Ureter (tissue), 1 donor: ENCODE measurements around the gene PGA3. TPM values are rescaled to one million over a fixed set of nuclear protein-coding genes. Genes with fewer than 3 reads are reported as not detected.
"Not testable (repeated sequence)": the region's sequence is repeated elsewhere in the genome, so short reads cannot be mapped to it uniquely, and the experiment has no call there.

ENCODE experiments used
- DNase-seq: peaks from one replicate; pipeline ENCODE4 v3.0.0-alpha.2; 2020; ENCODE audit warnings: low spot score
- total RNA-seq: library from RNA; stranded (reverse); gene quantifications from one replicate; pipeline ENCODE4 v1.2.4, GENCODE V29; 2023
- donor health status: DM: yes; HTN: yes; CAD: no.

PGA3 gene
- total RNA-seq, 1 donor from 2014 or later, result not detected

- no peak for DNase-seq
Measured at GRCh38 chr11:61171907-61172306, 31.4 kb upstream of the PGA3 start.

GRCh38 chr11:61172356-61172755, 31.0 kb upstream of the PGA3 start:
- no peak for DNase-seq

DNA sequence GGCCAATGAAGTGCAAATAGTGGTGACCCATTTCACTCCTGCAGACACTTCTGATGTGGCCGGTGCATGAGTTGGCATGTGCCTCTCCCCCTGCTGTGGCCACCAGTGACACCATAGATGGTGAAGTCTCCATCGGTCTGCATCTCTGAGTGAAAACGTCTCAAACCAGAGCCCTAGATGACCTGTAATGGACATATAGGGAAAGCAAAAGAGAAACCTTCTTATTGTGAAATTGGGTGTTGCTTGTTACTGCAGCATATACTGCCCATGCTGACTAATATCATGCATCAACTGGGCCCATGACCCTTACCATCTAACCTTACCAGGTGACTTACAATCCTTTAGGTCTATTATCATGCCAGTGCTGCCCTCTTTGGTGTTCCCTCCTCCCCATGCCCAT, 30.4 kb upstream of the PGA3 start:
- DNase-seq, result no peak

DNA sequence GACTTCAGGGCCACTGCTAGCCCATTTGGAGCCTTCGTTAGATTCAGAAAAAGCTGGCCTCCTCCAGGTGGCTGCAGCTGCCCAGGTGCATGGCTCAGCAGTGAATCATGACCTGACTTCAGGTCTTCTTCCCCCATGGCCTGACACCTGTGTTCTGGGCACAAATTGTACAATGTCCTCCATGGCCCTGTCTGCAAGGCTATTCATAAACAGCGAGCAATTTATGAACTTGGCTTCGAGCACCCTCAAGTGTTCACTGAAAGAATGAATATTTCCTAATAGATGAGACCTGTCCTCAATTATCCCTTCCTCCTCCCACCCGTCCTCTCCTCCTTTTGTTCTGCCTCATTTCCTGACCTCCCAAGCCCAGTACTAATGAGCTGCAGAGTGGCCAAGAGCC, 29.9 kb upstream of the PGA3 start:
- no peak for DNase-seq

GRCh38 chr11:61174273-61174672, 29.0 kb upstream of the PGA3 start:
- no peak for DNase-seq

- DNase-seq, result no peak
Measured at GRCh38 chr11:61174949-61175348, 28.4 kb upstream of the PGA3 start.

GRCh38 chr11:61176446-61176845, 26.9 kb upstream of the PGA3 start:
- DNase-seq, result no peak

- DNase-seq, result not testable (repeated sequence)
Measured at GRCh38 chr11:61180205-61180604, 23.1 kb upstream of the PGA3 start.

GRCh38 chr11:61181489-61181888, 21.8 kb upstream of the PGA3 start:
- DNase-seq, result no peak

DNA sequence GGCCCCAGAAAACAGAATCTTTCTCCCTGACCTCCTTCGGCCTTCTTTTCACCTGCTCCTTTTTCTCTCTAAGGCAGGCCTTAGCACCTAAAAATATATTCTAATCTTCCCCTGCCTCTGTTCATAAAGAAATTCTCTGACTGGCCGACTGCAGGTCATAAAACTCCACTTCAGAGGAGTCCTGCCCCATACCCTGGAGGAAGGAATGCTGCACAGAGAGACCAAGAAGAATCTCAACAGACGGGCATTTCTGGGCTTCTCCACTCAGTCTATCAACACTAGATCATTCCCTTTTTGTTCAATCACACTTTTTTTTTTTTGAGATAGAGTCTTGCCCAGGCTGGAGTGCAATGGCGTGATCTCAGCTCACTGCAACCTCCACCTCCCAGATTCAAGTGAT, 19.7 kb upstream of the PGA3 start:
- no peak for DNase-seq

GRCh38 chr11:61186504-61186903, 16.8 kb upstream of the PGA3 start:
- no peak for DNase-seq

DNA sequence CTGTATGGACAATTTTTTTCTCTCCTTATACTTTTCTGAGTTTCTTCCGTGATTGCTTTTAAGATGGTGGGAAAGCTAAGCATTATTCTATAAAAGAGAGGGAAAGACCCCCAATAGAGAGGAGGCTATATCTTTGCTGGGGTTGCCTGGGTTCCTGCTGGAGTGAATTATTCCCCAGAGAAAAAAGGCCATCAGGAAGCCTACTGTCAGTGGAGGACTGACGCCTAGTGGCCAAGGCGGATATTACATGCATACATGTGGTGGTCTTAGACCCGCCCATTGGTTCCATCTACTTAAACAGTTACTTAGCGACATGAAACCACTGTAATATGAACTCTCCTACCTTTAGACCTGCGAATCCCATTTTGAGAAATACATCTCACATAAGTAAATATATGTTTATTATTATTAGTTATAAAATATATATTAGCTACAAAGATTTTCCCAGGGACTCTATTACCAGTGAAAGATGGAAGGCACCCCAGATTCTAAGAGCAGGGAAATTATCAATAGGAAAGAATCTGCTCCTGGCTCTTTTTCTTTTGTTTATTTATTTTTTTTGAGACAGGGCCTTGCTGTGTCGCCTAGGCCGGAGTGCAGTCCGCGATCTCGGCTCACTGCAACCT, 15.7 kb upstream of the PGA3 start:
- peak; percentile 68 for DNase-seq

DNA sequence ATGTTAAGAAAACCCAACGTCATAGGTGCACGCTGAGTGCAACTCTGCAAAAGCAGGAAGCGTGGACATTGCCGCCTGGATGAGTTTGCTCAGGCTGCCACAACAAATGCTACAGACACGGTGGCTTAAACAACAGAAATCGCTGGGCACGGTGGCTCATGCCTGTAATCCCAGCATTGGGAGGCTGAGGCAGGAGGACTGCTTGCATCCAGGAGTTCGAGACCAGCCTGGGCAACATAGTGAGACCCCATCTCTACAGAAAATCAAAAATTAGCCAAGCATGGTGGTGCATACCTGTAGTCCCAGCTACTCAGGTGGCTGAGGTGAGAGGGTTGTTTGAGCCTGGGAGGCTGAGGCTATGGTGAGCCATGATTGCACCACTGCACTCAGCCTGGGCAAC, 13.4 kb upstream of the PGA3 start:
- no peak for DNase-seq

DNA sequence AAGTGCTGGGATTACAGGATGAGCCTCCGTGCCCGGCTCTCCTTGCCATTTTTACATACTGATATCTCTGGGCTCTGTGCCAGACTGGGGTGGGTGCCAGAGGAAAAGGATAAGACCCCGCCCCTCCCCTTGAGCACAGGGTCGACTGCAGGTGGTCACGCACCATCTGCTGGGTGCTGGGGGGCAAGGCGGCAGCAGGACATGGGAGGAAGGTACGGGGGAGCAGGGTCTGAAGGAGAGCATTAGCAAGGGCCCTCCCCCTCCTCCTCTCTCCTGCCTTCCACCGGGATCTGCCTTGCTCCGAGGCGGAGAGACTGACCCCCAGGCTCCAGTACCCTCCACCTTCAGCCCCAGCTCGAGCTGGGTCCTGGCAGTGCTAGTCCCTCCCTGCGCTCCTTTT, 9.7 kb upstream of the PGA3 start:
- DNase-seq, result no peak

DNA sequence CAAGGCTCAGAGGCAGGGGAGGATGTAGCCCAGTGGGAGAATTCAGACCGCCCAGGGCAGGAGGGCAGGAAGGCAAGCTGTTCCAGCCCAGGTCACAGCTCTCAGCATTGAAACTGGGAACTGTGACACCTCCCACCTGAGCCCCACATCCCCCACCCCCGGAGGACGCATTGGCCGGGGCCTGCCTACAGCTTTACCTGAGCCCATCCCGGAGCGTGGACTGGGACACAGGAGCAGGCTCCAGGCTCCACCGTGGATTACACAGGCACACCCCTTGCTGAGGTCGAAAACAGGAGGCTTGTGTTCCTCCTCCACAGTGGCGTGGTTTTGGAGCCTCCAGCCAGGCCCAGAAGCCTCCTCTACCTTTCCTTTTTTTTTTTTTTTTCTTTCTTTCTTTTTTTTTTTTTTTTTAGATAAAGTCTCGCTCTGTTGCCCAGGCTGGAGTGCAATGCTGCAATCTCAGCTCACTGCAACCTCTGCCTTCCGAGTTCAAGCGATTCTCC, 9.1 kb upstream of the PGA3 start:
- no peak for DNase-seq

DNA sequence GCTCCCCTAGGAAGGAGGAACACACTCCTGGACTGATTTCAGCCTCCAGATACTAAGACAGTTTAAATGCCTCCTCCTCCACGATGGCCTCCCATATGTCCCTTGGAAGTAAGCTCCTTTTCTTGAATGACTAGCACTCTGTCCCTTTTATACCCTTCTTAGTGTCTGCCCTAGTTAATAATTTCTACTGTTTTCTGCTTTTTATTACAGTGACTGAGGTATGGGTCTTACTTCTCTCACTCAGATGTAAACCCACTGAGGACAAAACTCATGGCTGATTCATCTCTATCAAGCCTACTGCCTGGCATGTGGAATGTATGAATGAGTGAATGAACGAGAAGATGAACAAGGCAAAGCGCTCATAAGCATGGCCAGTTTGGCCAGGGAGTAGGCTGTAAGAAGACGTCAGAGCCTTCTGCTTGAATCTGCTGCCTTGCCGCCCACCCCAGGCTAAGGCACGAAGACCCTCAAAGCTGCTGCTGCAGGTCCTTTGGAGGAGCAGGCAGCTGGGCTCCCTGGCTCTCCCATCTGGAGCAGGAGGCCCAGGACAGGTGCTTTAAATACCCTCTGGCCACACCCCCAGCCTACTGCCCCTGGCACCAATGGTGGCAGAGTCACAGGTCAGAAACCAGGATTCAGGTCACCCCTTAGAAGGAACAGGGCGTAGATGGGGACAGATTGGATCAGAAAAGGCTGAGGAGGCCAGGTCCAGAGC, 8.2 kb upstream of the PGA3 start:
- DNase-seq, result no peak

DNA sequence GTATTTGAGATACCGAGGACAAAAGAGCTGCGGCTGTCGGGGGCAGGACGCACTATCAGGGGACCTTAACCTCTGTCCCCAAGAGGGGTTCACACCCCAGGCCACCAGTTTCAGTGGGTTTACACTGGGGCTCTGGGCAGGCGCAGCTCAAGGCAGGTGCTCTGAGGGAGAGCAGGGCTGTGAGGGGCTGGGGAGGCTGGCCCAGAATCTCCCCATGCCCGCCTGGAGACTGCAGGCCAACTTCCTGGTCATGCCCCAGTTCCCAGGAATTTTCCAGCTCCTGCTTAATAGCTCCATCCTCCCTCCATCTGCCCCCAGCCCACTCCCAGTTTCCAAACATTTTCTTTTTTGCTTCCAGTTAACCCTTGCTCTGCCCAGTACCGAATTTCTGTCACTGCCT, 7.6 kb upstream of the PGA3 start:
- DNase-seq, result no peak

- no peak for DNase-seq
Measured at GRCh38 chr11:61198361-61198760, 5.0 kb upstream of the PGA3 start.

DNA sequence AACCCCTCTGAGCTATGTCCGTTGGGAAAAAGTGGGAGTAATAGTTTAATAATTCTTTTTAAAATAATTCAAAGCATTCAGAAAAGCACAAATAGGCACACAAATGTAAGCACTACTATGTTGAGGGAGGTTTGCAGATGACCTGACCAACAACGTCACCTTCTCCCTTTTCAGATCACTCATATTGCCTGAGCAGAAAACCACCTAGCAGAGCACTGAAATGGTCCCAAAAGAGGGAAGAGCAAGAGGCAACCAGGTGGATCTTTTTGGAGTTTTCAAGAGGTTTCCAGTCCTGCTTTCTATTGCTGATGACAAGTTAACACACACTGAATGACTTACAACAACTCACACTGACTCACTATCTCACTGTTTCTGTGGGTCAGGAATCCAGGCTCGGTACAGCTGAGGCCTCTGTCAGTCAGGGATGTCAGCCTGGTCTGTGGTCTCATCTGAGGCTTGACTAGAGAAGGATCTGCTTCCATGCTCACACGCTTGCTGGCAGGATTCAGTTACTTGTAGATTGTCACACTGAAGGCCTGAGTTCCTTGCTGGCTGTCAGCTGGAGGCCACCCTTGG, 4.3 kb upstream of the PGA3 start:
- no peak for DNase-seq

- DNase-seq, result no peak
Measured at GRCh38 chr11:61201476-61201875, 1.8 kb upstream of the PGA3 start.

- not testable (repeated sequence) for DNase-seq
Measured at GRCh38 chr11:61203873-61204272, 558 bp downstream of the PGA3 start.

DNA sequence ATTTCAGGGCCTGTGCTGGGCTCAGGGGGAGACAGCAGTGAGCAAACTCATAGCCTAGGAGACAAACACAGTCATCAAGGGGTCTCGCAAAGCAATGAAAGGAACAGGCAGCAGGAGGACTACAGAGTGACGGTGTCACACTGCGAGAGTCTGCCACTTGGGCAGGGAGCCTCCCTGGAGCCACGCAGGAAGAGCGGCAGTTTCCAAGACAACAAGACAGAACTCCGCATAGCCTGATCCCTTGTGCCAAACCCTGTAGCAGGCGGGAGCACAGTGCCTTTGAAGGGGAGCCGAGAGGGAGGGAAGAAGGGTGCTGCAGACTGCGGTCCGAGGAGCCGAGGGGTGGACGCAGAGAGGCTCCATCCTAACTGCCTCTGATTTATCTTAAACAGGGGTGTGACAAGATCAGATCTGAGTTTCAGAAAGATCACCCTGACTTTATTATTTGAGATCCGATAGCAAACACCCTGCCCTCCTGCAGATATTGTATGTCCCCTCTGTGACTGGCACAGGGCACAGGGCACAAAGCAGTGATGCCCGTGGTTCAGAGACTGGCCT, 1.3 kb downstream of the PGA3 start:
- DNase-seq, result not testable (repeated sequence)
